HG03045 (cell line): Measurements from ENCODE around the gene ARHGAP8.
"Not testable (repeated sequence)": the region's sequence is repeated elsewhere in the genome, so short reads cannot be mapped to it uniquely, and the experiment has no call there.

ENCODE experiments used
- ATAC-seq: cut with Tn5 transposase; IDR thresholded peaks from one replicate; pipeline ENCODE4 v1.9.1; 2021; ENCODE audit warnings: mild to moderate bottlenecking, moderate library complexity; ENCODE audit not compliant: unreplicated experiment

ARHGAP8 gene

GRCh38 chr22:44737406-44738346 lies 14.7 kb upstream of the ARHGAP8 start:
- no peak for ATAC-seq

GRCh38 chr22:44738347-44738715 lies 14.0 kb upstream of the ARHGAP8 start:
- ATAC-seq: no peak

- no peak for ATAC-seq
Observed at GRCh38 chr22:44739024-44739423, 13.4 kb upstream of the ARHGAP8 start.

GRCh38 chr22:44739666-44740065 lies 12.7 kb upstream of the ARHGAP8 start:
- not testable (repeated sequence) for ATAC-seq

- no peak for ATAC-seq
Observed at GRCh38 chr22:44740307-44740706, 12.1 kb upstream of the ARHGAP8 start.

GRCh38 chr22:44741929-44742328 lies 10.4 kb upstream of the ARHGAP8 start:
- ATAC-seq: no peak

- ATAC-seq: no peak
Observed at GRCh38 chr22:44743247-44743646, 9.1 kb upstream of the ARHGAP8 start.

GRCh38 chr22:44743804-44744211 lies 8.6 kb upstream of the ARHGAP8 start:
- ATAC-seq: no peak

GRCh38 chr22:44745853-44746789 lies 6.3 kb upstream of the ARHGAP8 start:
- ATAC-seq: no peak

GRCh38 chr22:44747784-44748127 lies 4.6 kb upstream of the ARHGAP8 start:
- ATAC-seq: not testable (repeated sequence)

GRCh38 chr22:44748524-44748923 lies 3.9 kb upstream of the ARHGAP8 start:
- ATAC-seq: no peak

- ATAC-seq: no peak
Observed at GRCh38 chr22:44750481-44750880, 1.9 kb upstream of the ARHGAP8 start.

GRCh38 chr22:44753189-44754042 lies 1.0 kb downstream of the ARHGAP8 start:
- ATAC-seq: no peak

- ATAC-seq: no peak
Observed at GRCh38 chr22:44754998-44755397, 2.6 kb downstream of the ARHGAP8 start.

- no peak for ATAC-seq
Observed at GRCh38 chr22:44755417-44755816, 3.0 kb downstream of the ARHGAP8 start.

- ATAC-seq: no peak
Observed at GRCh38 chr22:44755956-44756361, 3.6 kb downstream of the ARHGAP8 start.

GRCh38 chr22:44758344-44758973 lies 6.1 kb downstream of the ARHGAP8 start:
- ATAC-seq: no peak

- no peak for ATAC-seq
Observed at GRCh38 chr22:44759001-44759400, 6.6 kb downstream of the ARHGAP8 start.

- no peak for ATAC-seq
Observed at GRCh38 chr22:44759430-44760310, 7.3 kb downstream of the ARHGAP8 start.
